ENCODE data around the gene P2RX5. TPM values are rescaled to one million over a fixed set of nuclear protein-coding genes. Genes with fewer than 3 reads are reported as not detected.

The P2RX5 gene
- total and polyA plus RNA-seq, 10 of the 15 experiments (the other 5 are each of a cell fraction or from before 2014, with no cell fraction given), result 6.9 to 28.8 (median 19.5) TPM

DNA sequence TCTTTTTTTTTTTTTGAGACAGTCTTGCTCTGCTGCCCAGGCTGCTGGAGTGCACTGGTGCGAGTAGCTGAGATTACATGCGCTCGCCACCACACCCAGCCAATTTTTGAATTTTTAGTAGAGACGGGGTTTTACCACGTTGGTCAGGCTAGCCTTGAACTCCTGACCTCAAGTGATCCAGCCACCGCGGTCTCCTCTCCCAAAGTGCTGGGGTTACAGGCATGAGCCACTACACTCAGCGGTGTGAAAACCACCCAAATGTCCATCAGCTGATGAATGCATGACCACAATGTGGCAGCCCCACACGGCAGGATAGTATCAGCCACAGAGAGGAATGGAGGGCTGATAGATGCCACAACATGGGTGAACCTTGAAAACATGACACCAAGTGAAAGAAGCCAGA, 2.1 kb downstream of the P2RX5 start (continued):
- TF ChIP-seq TCF12 (IDR thresholded peaks at IDR 0.05; ENCODE audit: low read depth, low read length) (peak; percentile 87), IRF5 (IDR thresholded peaks at IDR 0.05; ENCODE audit: borderline replicate concordance) (peak; percentile 63; the same call in 1 of the 2 replicates), FOXM1 (IDR thresholded peaks at IDR 0.05; ENCODE audit: low read depth, low read length) (peak; percentile 79), MTA3 (IDR thresholded peaks at IDR 0.05; ENCODE audit: borderline replicate concordance, low read length) (peak; percentile 92), ZNF217 (IDR thresholded peaks at IDR 0.05) (0 out of 2 replicates have a peak, but pooled peaks have one; percentile 61), ZNF592 (IDR thresholded peaks at IDR 0.05) (no peak), NR2C2 (IDR thresholded peaks at IDR 0.05; ENCODE audit: borderline replicate concordance, control insufficient read depth, insufficient read length, low read depth) (no peak), CBFB (IDR thresholded peaks at IDR 0.05; ENCODE audit: low read depth) (peak; percentile 96), ZBTB40 (IDR thresholded peaks at IDR 0.05; ENCODE audit: borderline replicate concordance) (no peak), BACH1 (IDR thresholded peaks at IDR 0.05; ENCODE audit: borderline replicate concordance) (peak; percentile 22; the same call in 1 of the 2 replicates), PML (IDR thresholded peaks at IDR 0.05; ENCODE audit: low read length) (peak; percentile 52; the same call in 1 of the 2 replicates), CREM (IDR thresholded peaks at IDR 0.05; ENCODE audit: low read depth) (peak; percentile 69; the same call in 1 of the 2 replicates), CEBPZ (IDR thresholded peaks at IDR 0.05; ENCODE audit: low read depth, low read length) (no peak), MYC (IDR thresholded peaks at IDR 0.05; ENCODE audit: insufficient read depth, insufficient read length, insufficient replicate concordance, low read length, severe bottlenecking) (no peak), IKZF2 (IDR thresholded peaks at IDR 0.05) (peak; percentile 92 to 95), DPF2 (IDR thresholded peaks at IDR 0.05) (peak; percentile 70)
